Measurements from ENCODE around the gene FADS2.

GRCh38 chr11:61879152-61879551, 51.1 kb downstream of the FADS2 start:
- TF ChIP-seq, protein P1, sequence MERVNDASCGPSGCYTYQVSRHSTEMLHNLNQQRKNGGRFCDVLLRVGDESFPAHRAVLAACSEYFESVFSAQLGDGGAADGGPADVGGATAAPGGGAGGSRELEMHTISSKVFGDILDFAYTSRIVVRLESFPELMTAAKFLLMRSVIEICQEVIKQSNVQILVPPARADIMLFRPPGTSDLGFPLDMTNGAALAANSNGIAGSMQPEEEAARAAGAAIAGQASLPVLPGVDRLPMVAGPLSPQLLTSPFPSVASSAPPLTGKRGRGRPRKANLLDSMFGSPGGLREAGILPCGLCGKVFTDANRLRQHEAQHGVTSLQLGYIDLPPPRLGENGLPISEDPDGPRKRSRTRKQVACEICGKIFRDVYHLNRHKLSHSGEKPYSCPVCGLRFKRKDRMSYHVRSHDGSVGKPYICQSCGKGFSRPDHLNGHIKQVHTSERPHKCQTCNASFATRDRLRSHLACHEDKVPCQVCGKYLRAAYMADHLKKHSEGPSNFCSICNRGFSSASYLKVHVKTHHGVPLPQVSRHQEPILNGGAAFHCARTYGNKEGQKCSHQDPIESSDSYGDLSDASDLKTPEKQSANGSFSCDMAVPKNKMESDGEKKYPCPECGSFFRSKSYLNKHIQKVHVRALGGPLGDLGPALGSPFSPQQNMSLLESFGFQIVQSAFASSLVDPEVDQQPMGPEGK (CRISPR knock-in tag; IDR thresholded peaks at IDR 0.05; ENCODE audit: borderline replicate concordance), result no peak
- TF ChIP-seq RARB (CRISPR knock-in tag; IDR thresholded peaks at IDR 0.05), result no peak
- TF ChIP-seq TSHZ2 (CRISPR knock-in tag; IDR thresholded peaks at IDR 0.05), result no peak
- no peak for TF ChIP-seq ZNF8 (CRISPR knock-in tag; IDR thresholded peaks at IDR 0.05)
- no peak for TF ChIP-seq ISL1 (CRISPR knock-in tag; IDR thresholded peaks at IDR 0.05)
- no peak for TF ChIP-seq ESRRG (CRISPR knock-in tag; IDR thresholded peaks at IDR 0.05)
